NB4 (cell line): ENCODE results near the gene HPN.

ENCODE experiments used
- DNase-seq: peaks from one replicate; pipeline ENCODE4 v3.0.0; 2010; ENCODE audit warnings: low read depth
- H3K4me3 ChIP-seq: one replicate; pipeline ENCODE4 v1.5.1; 2011; ENCODE audit warnings: mild to moderate bottlenecking, low read depth, low read length, moderate library complexity
- CTCF ChIP-seq: IDR thresholded peaks from one replicate; pipeline ENCODE4 v1.5.1; 2012; ENCODE audit warnings: low read depth, low read length
- MYC ChIP-seq: IDR thresholded peaks from 2 replicates; pipeline ENCODE4 v1.6.1; 2011; ENCODE audit warnings: low read depth, low read length
- POLR2A ChIP-seq: IDR thresholded peaks from 2 replicates; pipeline ENCODE4 v1.6.1; 2011; ENCODE audit warnings: mild to moderate bottlenecking; ENCODE audit not compliant: insufficient read length; ENCODE audit errors: extremely low read depth
- TF ChIP-seq, protein P1 (sequence below): IDR thresholded peaks from 2 replicates; pipeline ENCODE4 v1.6.1; 2011; ENCODE audit warnings: low read depth, low read length

Gene HPN

DNA sequence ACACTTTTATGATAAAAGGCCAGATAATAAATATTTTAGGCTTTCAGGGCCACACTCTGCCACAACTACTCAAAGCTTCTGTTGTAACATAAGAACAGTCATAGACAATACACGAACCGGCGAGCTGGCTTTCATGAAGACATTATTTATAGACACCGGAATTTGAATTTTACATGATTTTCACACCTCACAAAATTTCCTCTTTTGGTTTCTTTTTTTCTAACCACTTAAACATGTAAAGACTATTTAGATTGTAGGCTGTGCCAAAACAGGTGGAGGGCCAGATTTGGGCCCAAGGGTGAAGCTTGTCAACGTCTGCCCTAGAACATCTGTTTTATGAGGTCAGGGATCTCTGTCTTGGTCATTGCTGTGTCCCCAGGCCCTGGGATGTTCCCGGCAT lies 44.4 kb downstream of the HPN start:
- no peak for DNase-seq
- no peak overlapping the region for H3K4me3 ChIP-seq
- no peak for TF ChIP-seq CTCF
- TF ChIP-seq, protein P1, sequence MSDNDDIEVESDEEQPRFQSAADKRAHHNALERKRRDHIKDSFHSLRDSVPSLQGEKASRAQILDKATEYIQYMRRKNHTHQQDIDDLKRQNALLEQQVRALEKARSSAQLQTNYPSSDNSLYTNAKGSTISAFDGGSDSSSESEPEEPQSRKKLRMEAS = no peak
- no peak for TF ChIP-seq POLR2A
- TF ChIP-seq MYC = no peak

DNA sequence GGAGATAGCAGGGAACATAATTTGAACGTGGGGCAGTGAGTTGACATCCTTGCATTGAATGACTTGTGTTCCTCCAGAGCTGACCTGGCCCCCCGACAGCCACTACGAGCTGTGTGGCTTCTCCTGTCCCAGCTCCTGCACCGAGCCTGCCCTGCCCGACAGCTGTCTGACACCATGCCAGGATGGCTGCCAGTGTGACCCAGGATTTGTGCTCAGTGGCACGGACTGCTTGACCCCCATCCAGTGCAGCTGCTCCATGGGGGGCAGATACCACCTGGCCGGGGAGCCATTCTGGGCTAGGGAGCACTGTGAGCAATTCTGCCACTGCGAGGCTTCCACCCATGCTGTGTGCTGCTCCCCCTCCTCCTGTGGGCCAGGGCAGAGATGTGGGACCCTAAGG lies 44.9 kb downstream of the HPN start:
- TF ChIP-seq, protein P1 = no peak
- TF ChIP-seq POLR2A (no peak), MYC (no peak), CTCF (no peak)
- no peak for DNase-seq
- H3K4me3 ChIP-seq = no peak overlapping the region

- no peak overlapping the region for H3K4me3 ChIP-seq
- no peak for DNase-seq
- TF ChIP-seq, protein P1 = no peak
Observed at GRCh38 chr19:35087393-35087792, 45.9 kb downstream of the HPN start.

DNA sequence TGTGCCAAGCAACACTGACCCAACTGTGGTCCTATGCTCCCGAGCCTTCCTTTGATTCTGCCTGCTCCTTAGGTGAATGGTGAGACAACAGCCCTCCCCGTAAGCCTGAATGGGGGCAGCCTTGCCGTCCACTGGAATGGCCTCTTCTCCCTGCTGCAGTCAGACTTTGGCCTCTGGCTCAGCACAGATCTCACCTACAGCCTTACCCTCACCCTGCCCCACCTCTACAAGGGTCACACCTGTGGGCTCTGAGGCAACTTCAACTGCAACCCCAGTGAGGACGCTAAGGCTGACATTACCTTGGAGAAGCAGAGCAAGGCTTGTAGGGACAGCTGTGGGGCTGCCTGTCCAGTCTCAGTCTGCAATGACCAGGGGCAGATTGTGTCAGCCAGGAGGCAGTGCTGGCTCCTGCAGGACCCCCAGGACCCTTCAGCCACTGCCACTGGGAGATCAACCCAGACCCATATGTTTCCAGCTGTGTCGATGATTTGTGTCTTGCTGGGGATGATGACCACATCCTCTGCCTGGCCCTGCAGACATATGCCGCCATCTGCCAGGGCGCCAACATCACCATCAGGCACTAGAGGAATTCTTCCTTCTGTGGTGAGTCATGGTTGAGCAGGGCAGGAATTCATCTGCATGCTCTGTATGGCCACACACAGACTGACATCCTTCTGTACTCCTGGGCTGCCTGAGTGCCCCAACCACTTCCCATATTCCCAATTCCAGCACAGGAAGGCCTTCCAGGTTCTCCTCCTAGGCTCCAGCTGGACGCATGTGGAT lies 46.8 kb downstream of the HPN start:
- no peak overlapping the region for H3K4me3 ChIP-seq
- TF ChIP-seq CTCF = no peak
- no peak for TF ChIP-seq POLR2A
- TF ChIP-seq, protein P1 = no peak
- TF ChIP-seq MYC = no peak
- peak; percentile 2 for DNase-seq

DNA sequence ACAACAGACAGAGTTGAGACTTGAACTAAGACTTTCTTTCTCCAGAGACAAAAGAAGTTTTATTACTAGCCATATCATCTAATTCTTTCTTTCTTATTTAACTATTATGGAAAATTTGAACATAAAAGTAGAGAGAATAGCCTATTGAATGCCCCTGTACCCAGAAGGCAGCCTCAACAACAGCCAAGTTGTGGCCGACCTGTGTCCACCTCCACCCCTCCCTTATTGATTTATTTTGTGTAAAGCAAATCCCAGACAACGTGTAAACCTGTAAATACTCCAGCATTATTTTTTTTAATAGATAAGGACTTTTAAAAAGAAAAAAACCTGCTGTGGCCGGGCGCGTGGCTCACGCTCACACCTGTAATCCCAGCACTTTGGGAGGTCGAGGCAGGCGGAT lies 48.0 kb downstream of the HPN start:
- no peak for DNase-seq
- no peak overlapping the region for H3K4me3 ChIP-seq
- TF ChIP-seq, protein P1 = no peak
- no peak for TF ChIP-seq MYC

DNA sequence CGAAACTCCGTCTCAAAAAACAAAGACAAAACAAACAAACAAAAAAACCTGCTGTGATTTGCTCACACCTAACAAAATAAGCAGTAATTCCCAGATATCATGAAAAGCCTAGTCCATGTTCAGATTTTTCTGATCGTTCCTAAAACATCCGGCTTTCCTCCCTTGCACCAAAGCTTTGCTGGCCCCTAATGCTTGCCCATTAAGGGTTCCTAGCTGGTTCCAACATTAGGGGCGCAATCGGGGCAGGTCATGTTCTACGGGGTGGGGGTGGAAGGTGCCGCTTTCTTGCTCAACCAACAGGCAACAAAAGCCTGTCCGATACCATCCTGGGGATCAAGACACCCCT lies 48.6 kb downstream of the HPN start:
- TF ChIP-seq POLR2A = no peak
- TF ChIP-seq MYC = no peak
- TF ChIP-seq CTCF = no peak
- TF ChIP-seq, protein P1 = no peak
- DNase-seq = no peak
- H3K4me3 ChIP-seq = no peak overlapping the region
